NCI-H187 treated with DMSO at 0.1 percent for 48 hours (cell line): ENCODE measurements around the gene ADIPOR1.

Experiments used
- DNase-seq: peaks from one replicate; lab custom pipeline; 2025; lab: John Stamatoyannopoulos, UW

ADIPOR1 gene

GRCh38 chr1:202972046-202972445, 13.9 kb upstream of the ADIPOR1 start:
- no peak for DNase-seq

GRCh38 chr1:202968895-202969295, 10.8 kb upstream of the ADIPOR1 start:
- no peak for DNase-seq

GRCh38 chr1:202968351-202968750, 10.2 kb upstream of the ADIPOR1 start:
- no peak for DNase-seq

- no peak for DNase-seq
Observed at GRCh38 chr1:202967684-202968281, 9.7 kb upstream of the ADIPOR1 start.

GRCh38 chr1:202966006-202966898, 8.1 kb upstream of the ADIPOR1 start:
- no peak for DNase-seq

GRCh38 chr1:202965422-202965821, 7.3 kb upstream of the ADIPOR1 start:
- DNase-seq = no peak

- DNase-seq = peak; percentile 100
Observed at GRCh38 chr1:202964791-202965410, 6.8 kb upstream of the ADIPOR1 start.

GRCh38 chr1:202961220-202961880, 3.2 kb upstream of the ADIPOR1 start:
- no peak for DNase-seq

GRCh38 chr1:202959276-202959620, 1.1 kb upstream of the ADIPOR1 start:
- no peak for DNase-seq

GRCh38 chr1:202958544-202959275, 598 bp upstream of the ADIPOR1 start:
- DNase-seq = no peak

GRCh38 chr1:202956969-202957368, 1.1 kb downstream of the ADIPOR1 start:
- DNase-seq = no peak

- no peak for DNase-seq
Observed at GRCh38 chr1:202954057-202954745, 3.9 kb downstream of the ADIPOR1 start.

- no peak for DNase-seq
Observed at GRCh38 chr1:202953392-202953791, 4.7 kb downstream of the ADIPOR1 start.

- DNase-seq = no peak
Observed at GRCh38 chr1:202952818-202953217, 5.3 kb downstream of the ADIPOR1 start.

GRCh38 chr1:202952099-202952498, 6.0 kb downstream of the ADIPOR1 start:
- DNase-seq = no peak

- no peak for DNase-seq
Observed at GRCh38 chr1:202951437-202951836, 6.7 kb downstream of the ADIPOR1 start.

GRCh38 chr1:202945483-202945882, 12.6 kb downstream of the ADIPOR1 start:
- no peak for DNase-seq

- no peak for DNase-seq
Observed at GRCh38 chr1:202944438-202944921, 13.6 kb downstream of the ADIPOR1 start.

- no peak for DNase-seq
Observed at GRCh38 chr1:202942426-202942825, 15.7 kb downstream of the ADIPOR1 start.

- DNase-seq = no peak
Observed at GRCh38 chr1:202941372-202941771, 16.7 kb downstream of the ADIPOR1 start.

- DNase-seq = no peak
Observed at GRCh38 chr1:202940561-202940960, 17.6 kb downstream of the ADIPOR1 start.
